ENCODE results near the gene SLCO1B3.

The SLCO1B3 gene

DNA sequence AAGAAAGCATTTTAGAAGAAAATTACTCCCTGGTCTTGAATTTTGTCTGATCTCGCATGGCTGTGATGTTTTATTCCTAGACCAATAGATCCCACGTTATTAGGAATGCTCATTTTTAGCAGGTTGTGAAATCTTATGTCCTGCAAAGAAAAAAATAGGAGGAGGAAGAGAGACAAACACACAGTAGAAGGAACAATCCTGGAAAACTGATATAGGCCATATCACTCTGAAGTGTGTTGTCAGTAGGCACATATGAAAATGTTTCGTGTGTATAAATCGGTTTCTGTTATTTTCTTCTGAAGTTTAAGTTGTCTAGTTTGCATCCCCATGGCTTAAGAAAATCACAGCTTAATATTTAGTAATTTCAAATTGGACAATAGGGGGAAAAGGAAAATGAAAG is 12.4 kb downstream of the SLCO1B3 start:
- no peak overlapping the region for H3K4me3 ChIP-seq (ENCODE audit: low read length)
- TF ChIP-seq, protein P1, sequence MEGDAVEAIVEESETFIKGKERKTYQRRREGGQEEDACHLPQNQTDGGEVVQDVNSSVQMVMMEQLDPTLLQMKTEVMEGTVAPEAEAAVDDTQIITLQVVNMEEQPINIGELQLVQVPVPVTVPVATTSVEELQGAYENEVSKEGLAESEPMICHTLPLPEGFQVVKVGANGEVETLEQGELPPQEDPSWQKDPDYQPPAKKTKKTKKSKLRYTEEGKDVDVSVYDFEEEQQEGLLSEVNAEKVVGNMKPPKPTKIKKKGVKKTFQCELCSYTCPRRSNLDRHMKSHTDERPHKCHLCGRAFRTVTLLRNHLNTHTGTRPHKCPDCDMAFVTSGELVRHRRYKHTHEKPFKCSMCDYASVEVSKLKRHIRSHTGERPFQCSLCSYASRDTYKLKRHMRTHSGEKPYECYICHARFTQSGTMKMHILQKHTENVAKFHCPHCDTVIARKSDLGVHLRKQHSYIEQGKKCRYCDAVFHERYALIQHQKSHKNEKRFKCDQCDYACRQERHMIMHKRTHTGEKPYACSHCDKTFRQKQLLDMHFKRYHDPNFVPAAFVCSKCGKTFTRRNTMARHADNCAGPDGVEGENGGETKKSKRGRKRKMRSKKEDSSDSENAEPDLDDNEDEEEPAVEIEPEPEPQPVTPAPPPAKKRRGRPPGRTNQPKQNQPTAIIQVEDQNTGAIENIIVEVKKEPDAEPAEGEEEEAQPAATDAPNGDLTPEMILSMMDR (conservative IDR thresholded peaks at IDR 0.05; ENCODE audit: low read length): no peak
- no peak for DNase-seq (ENCODE audit: low read depth)

DNA sequence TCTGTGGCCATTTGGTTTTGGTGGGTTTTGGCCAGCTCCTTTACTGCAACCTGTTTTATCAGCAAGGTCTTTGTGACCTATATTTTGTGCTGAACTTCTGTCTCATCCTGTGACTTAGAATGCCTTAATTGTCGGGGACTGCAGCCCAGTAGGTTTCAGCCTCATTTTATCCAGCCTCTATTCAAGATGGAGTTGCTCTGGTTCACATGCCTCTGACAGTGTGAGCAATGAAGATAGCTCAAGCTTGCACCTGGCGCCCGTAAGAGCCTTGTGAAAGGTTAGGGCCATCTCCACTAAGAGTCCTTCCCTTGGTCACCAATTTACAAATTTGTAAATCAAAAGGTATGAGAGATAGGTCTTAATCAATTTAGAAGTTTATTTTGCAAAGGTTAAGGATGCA is 19.4 kb downstream of the SLCO1B3 start:
- no peak overlapping the region for H3K4me3 ChIP-seq (ENCODE audit: low read length)
- TF ChIP-seq, protein P1 (conservative IDR thresholded peaks at IDR 0.05; ENCODE audit: low read length): no peak

DNA sequence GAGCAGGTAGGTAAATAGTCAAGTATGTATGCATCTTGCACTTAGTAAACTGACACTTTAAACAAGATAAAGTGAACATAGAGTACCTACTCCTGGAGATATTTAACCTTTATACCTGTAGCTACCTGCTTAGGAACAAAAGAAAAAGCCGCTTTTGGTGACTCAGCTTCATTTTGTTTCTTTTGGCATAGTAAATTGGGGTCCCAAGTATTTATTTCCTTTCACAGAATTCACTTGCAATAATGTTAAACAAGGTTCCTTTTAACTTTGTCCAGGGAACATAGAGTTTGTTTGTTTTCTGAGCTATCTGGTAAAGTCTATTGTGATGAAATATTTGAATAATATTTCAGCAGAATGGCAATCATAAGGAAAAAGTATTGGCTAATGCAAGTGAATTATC is 20.0 kb downstream of the SLCO1B3 start:
- no peak for DNase-seq (ENCODE audit: low read depth)
- no peak overlapping the region for H3K4me3 ChIP-seq (ENCODE audit: low read length)
- TF ChIP-seq, protein P1 (conservative IDR thresholded peaks at IDR 0.05; ENCODE audit: low read length): no peak

More for the DNA sequence above, 19.4 kb downstream of the SLCO1B3 start:
- no peak for DNase-seq (ENCODE audit: low read depth)

DNA sequence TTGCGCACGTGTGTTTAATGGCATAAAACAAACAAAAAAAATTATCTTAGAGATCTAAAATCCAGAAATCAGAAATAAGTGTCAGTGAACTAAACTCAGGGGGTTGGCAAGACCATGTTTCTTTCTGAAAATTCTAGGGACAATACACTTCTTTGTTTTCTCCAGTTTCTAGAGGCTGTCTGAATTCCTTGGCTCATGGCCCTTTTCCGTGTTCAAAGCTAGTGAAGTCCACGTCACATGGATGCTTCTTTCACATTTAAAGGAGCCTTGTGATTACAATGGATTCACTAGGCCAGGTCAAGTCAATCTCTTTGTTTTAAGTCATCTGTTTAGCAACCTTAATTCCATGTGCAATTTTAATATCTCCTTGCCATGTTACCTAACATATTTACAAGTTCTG is 22.4 kb downstream of the SLCO1B3 start:
- TF ChIP-seq, protein P1 (conservative IDR thresholded peaks at IDR 0.05; ENCODE audit: low read length): no peak
- no peak for DNase-seq (ENCODE audit: low read depth)
- H3K4me3 ChIP-seq (ENCODE audit: low read length): no peak overlapping the region

DNA sequence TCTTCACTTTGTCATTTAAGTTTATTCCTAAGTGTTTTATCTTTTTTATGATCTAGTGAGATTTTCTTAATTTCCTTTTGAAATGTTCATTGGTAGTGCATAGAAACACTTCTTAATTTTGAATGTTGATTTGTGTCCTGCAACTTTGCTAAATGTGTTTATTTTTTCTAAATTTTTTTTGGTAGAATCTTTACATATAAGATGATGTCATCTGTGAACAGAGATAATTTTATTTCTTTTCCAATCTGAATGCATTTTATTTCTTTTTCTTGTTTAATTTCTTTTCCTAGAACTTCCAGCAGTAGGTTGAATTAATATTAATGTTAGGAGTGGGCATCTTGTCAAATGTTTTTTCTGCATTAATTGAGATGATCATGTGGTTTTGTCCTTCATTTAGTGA is 42.1 kb downstream of the SLCO1B3 start:
- TF ChIP-seq, protein P1 (conservative IDR thresholded peaks at IDR 0.05; ENCODE audit: low read length): no peak
- no peak overlapping the region for H3K4me3 ChIP-seq (ENCODE audit: low read length)
- DNase-seq (ENCODE audit: low read depth): no peak

DNA sequence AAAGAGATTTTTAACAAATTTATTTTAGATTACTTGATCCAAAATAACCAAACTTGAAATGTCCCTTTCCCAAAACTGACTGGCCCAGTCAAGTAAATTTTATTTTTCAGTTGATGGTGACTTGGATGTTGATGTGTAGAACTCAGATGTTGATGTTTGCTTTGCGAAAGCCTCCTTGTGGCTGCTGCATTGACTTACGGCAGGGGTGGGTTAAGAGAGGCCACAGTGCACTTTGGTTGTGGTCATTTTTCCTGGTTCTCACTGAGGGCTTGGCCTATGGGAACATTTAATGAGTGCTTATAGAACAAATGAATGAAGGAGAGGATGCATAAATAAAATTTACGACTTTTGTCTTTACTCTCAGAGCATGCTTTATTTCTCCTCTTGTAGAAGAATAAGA is 52.6 kb downstream of the SLCO1B3 start:
- TF ChIP-seq, protein P1 (conservative IDR thresholded peaks at IDR 0.05; ENCODE audit: low read length): no peak
- no peak for DNase-seq (ENCODE audit: low read depth)
- H3K4me3 ChIP-seq (ENCODE audit: low read length): no peak overlapping the region

DNA sequence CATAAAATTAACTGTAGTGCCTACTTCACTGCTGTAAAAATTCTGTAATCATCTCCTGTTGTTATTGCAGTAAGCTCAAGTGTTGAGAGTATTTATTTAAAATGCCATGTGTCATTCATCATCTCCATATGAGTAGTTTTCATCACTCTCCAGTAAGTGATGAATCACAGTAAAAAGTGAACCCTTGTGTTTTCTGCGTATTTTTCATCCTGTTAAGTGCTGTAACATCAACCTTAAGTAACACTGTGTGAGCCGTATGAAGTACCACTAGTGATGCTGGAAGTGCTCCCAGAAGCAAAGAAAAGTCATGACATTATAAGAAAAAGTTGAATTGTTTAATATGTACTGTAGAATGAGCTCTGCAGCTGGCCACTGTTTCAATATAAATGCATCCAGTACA is 55.4 kb downstream of the SLCO1B3 start:
- no peak overlapping the region for H3K4me3 ChIP-seq (ENCODE audit: low read length)
- no peak for DNase-seq (ENCODE audit: low read depth)
- TF ChIP-seq, protein P1 (conservative IDR thresholded peaks at IDR 0.05; ENCODE audit: low read length): no peak
